Psoas muscle (tissue), 8 donors: ENCODE data around the gene PAPPA. TPM values are rescaled to one million over a fixed set of nuclear protein-coding genes. Genes with fewer than 3 reads are reported as not detected.

Experiments
- ATAC-seq, 4 donors: fragments of 200-7000 bp; cut with Tn5 transposase; one replicate each; pipeline ENCODE4 v1.9.1; 2020; ENCODE audit warnings: moderate library complexity in 3 of 4, mild to moderate bottlenecking in 2 of 4
- DNase-seq, 2 donors: peaks; one replicate each; pipeline ENCODE4 v3.0.0-alpha.2; 2020
- H3K27ac ChIP-seq: fragments of 200-600 bp; one replicate; pipeline ENCODE4 v1.8.0; 2022
- H3K27me3 ChIP-seq, 3 donors: fragments of 200-600 bp in 1 of 3; one replicate each; pipeline versions ENCODE4 v1.6.1 to v1.8.0; 2013 to 2022; ENCODE audit warnings: low read length in 2 of 3, mild to moderate bottlenecking in 2 of 3, moderate library complexity in 1 of 3; ENCODE audit not compliant: insufficient read depth in 3 of 3
- H3K36me3 ChIP-seq, 2 donors: fragments of 200-600 bp in 1 of 2; one replicate each; pipeline versions ENCODE4 v1.6.1 to v1.8.0; 2013 to 2022; ENCODE audit warnings: low read depth in 1 of 2, mild to moderate bottlenecking in 1 of 2, moderate library complexity in 1 of 2; ENCODE audit not compliant: insufficient read depth in 1 of 2
- H3K4me1 ChIP-seq: fragments of 200-600 bp; one replicate; pipeline ENCODE4 v1.8.0; 2022
- H3K4me3 ChIP-seq: fragments of 200-600 bp; one replicate; pipeline ENCODE4 v1.8.0; 2022; ENCODE audit warnings: mild to moderate bottlenecking
- H3K9me3 ChIP-seq: fragments of 200-600 bp; one replicate; pipeline ENCODE4 v1.8.0; 2022
- CTCF ChIP-seq: fragments of 200-600 bp; IDR thresholded peaks from one replicate; pipeline ENCODE4 v1.8.0; 2022; ENCODE audit warnings: antibody characterized with exemption
- WGBS, 3 donors: extraction: QIAGEN DNeasy Blood & Tissue Kit; methylation state at CpG; one replicate each; pipeline versions ENCODE4 v1.1.6 to v1.1.7; 2013; 5-methylcytosine and 5-hydroxymethylcytosine counted together
- intact Hi-C, 2 donors: fragments of 100-400 bp; cut with DNase I; formaldehyde crosslinking; loops; one replicate each; pipeline versions ENCODE4 v1.11.0 to v1.14.2; 2022
- polyA plus RNA-seq, 3 donors: library from polyadenylated mRNA; stranded (reverse); fragments of 200-250 nt; gene quantifications; one replicate each; pipeline ENCODE4 v1.2.3, GENCODE V29; 2013
- total RNA-seq, 4 donors: library from RNA; stranded (reverse); fragmentation: NEBNext Ultra II Directional in 2 of 4; extraction: Animal tissue kit (Norgen Biotek cat#: 25700) in 2 of 4; gene quantifications; one replicate each; pipeline versions ENCODE4 v1.2.1 to v1.2.4, GENCODE V29; 2021 to 2023
- donor health status: healthy with polysubstance abuse.
- donor health status: DM: no; HTN: no; CAD: no; lungs with moderate emphysema.
- donor health status: Bipolar disorder and iron deficiency.
- donor health status: healthy.
- donor health status: DM: yes; HTN: yes; CAD: no.
- donor health status: DM: no; HTN: no; CAD: no.
- donor health status: DM: no; HTN: no; CAD: no.
- donor health status: DM: yes; HTN: yes; CAD: no.

Gene PAPPA
- total and polyA plus RNA-seq, 7 donors = 0.07 to 0.88 (median 0.61) TPM

- intact Hi-C loops = loop anchor here in 1 of 2 donors (5.0 kb wide), 1 partner anchor 49 kb away; no protein-coding TSS in a partner anchor
- ATAC-seq = peak; percentile 66 to 82 (median 72)
- Histone ChIP-seq H3K9me3 (no peaks in the 10 kb centered on the region), H3K36me3 (no peaks in the 10 kb centered on the region), H3K4me1 (no peaks in the 10 kb centered on the region), H3K27me3 (no peaks in the 10 kb centered on the region), H3K4me3 (no peak overlapping the region), H3K27ac (peak overlapping the region; percentile 27)
- no peak for TF ChIP-seq CTCF
- DNase-seq = peak; percentile 54 to 75
- 44 to 60% (median 47%) methylated on average over 19 of the region's 19 CpGs for whole genome bisulfite sequencing, 3 donors
Observed at GRCh38 chr9:116318468-116319374, 165.1 kb downstream of the PAPPA start.

GRCh38 chr9:116319480-116319879 lies 165.9 kb downstream of the PAPPA start:
- DNase-seq (no peak), ATAC-seq (no peak)
- no peak overlapping the region for H3K4me3 ChIP-seq
- intact Hi-C loops = loop anchor here in 1 of 2 donors (5.0 kb wide), 1 partner anchor 48 kb away; no protein-coding TSS in a partner anchor
- H3K9me3 ChIP-seq = no peaks in the 10 kb centered on the region
- H3K36me3 ChIP-seq = no peaks in the 10 kb centered on the region
- WGBS, 3 donors = 86 to 95% (median 92%) methylated on average over 3 of the region's 3 CpGs
- H3K27ac ChIP-seq = peak overlapping the region; percentile 27
- no peak for TF ChIP-seq CTCF
- no peaks in the 10 kb centered on the region for H3K27me3 ChIP-seq
- H3K4me1 ChIP-seq = no peaks in the 10 kb centered on the region

- intact Hi-C loops = no loop called here
- no peaks in the 10 kb centered on the region for H3K9me3 ChIP-seq
- no peaks in the 10 kb centered on the region for H3K4me1 ChIP-seq
- WGBS, 3 donors = 59 to 72% (median 61%) methylated on average over 3 of the region's 3 CpGs
- H3K27ac ChIP-seq = no peak overlapping the region
- no peak for ATAC-seq
- no peak for DNase-seq
- no peaks in the 10 kb centered on the region for H3K36me3 ChIP-seq
- no peaks in the 10 kb centered on the region for H3K27me3 ChIP-seq
- TF ChIP-seq CTCF = no peak
- H3K4me3 ChIP-seq = no peak overlapping the region
Observed at GRCh38 chr9:116320290-116320689, 166.7 kb downstream of the PAPPA start.

GRCh38 chr9:116322521-116322920 lies 168.9 kb downstream of the PAPPA start:
- Histone ChIP-seq H3K4me3 (no peak overlapping the region), H3K36me3 (no peaks in the 10 kb centered on the region), H3K27ac (no peak overlapping the region), H3K4me1 (peaks cover 3% of the 10 kb centered on the region), H3K27me3 (no peaks in the 10 kb centered on the region), H3K9me3 (no peaks in the 10 kb centered on the region)
- intact Hi-C loops = no loop called here
- WGBS, 3 donors = 78 to 93% (median 88%) methylated on average over 2 of the region's 2 CpGs
- ATAC-seq = no peak
- DNase-seq = no peak
- TF ChIP-seq CTCF = no peak
